H7 (cell line): Measurements from ENCODE around the gene DLL3. TPM values are rescaled to one million over a fixed set of nuclear protein-coding genes. Genes with fewer than 3 reads are reported as not detected.
"Not testable (repeated sequence)": the region's sequence is repeated elsewhere in the genome, so short reads cannot be mapped to it uniquely, and the experiment has no call there.

Experiments
- DNase-seq: peaks from one replicate; pipeline ENCODE4 v3.0.0; 2012
- H3K27me3 ChIP-seq: 2 replicates; pipeline ENCODE4 v1.6.0; 2011; ENCODE audit warnings: mild to moderate bottlenecking, low read length; ENCODE audit not compliant: control insufficient read depth, insufficient read depth
- H3K36me3 ChIP-seq: replicated peaks from 2 replicates; pipeline ENCODE4 v1.5.1; 2011; ENCODE audit warnings: low read length; ENCODE audit not compliant: control insufficient read depth, insufficient read depth
- H3K4me3 ChIP-seq: 2 replicates; pipeline ENCODE4 v1.5.1; 2011; ENCODE audit warnings: low read depth, mild to moderate bottlenecking, control low read depth, low read length, moderate library complexity; ENCODE audit not compliant: insufficient read depth
- total RNA-seq: library from RNA; depleted of rRNA; stranded (reverse); fragments of >200 nt; shearing (Covaris generic); gene quantifications from 2 replicates; pipeline ENCODE4 v1.2.3, GENCODE V29; 2014

DLL3 gene
- total RNA-seq, 1 experiment from 2014 or later = 2.6 TPM

GRCh38 chr19:39475748-39476147 is 23.0 kb upstream of the DLL3 start:
- Histone ChIP-seq H3K4me3 (no peak overlapping the region), H3K36me3 (peaks cover 26% of the 10 kb centered on the region), H3K27me3 (no peaks in the 10 kb centered on the region)
- no peak for DNase-seq

- not testable (repeated sequence) for DNase-seq, H3K27me3 ChIP-seq, H3K4me3 ChIP-seq
- peaks cover 19% of the 10 kb centered on the region for H3K36me3 ChIP-seq
Measured at GRCh38 chr19:39479319-39479801, 19.4 kb upstream of the DLL3 start.

- Histone ChIP-seq H3K36me3 (peaks cover 13% of the 10 kb centered on the region), H3K27me3 (no peaks in the 10 kb centered on the region), H3K4me3 (no peak overlapping the region)
- no peak for DNase-seq
Measured at GRCh38 chr19:39479916-39480315, 18.8 kb upstream of the DLL3 start.

GRCh38 chr19:39480337-39481228 is 18.2 kb upstream of the DLL3 start, which contains the start of gene TIMM50:
TSS of gene TIMM50 (plus strand) at chr19:39480838. CDS start at chr19:39480854, 16 bp downstream.
- Histone ChIP-seq H3K27me3 (no peaks in the 10 kb centered on the region), H3K36me3 (peaks cover 13% of the 10 kb centered on the region), H3K4me3 (peak within 1 kb of the TSS; percentile 99)
- peak; percentile 98 for DNase-seq

- no peak for DNase-seq
Measured at GRCh38 chr19:39481229-39481545, 17.6 kb upstream of the DLL3 start.

GRCh38 chr19:39481676-39482075 is 17.1 kb upstream of the DLL3 start:
- Histone ChIP-seq H3K36me3 (peaks cover 13% of the 10 kb centered on the region), H3K4me3 (peak overlapping the region; percentile 99), H3K27me3 (no peaks in the 10 kb centered on the region)
- no peak for DNase-seq

More at GRCh38 chr19:39481229-39481545, 17.6 kb upstream of the DLL3 start:
- peak overlapping the region; percentile 99 for H3K4me3 ChIP-seq
- H3K27me3 ChIP-seq = no peaks in the 10 kb centered on the region
- peaks cover 13% of the 10 kb centered on the region for H3K36me3 ChIP-seq

GRCh38 chr19:39483141-39483540 is 15.6 kb upstream of the DLL3 start:
- no peak overlapping the region for H3K4me3 ChIP-seq
- DNase-seq = no peak
- peaks cover 19% of the 10 kb centered on the region for H3K36me3 ChIP-seq
- no peaks in the 10 kb centered on the region for H3K27me3 ChIP-seq

GRCh38 chr19:39489756-39490155 is 9.0 kb upstream of the DLL3 start:
- no peak overlapping the region for H3K4me3 ChIP-seq
- no peaks in the 10 kb centered on the region for H3K27me3 ChIP-seq
- DNase-seq = no peak
- H3K36me3 ChIP-seq = peaks cover 36% of the 10 kb centered on the region

GRCh38 chr19:39492225-39492624 is 6.5 kb upstream of the DLL3 start:
- Histone ChIP-seq H3K36me3 (peaks cover 26% of the 10 kb centered on the region), H3K4me3 (no peak overlapping the region), H3K27me3 (no peaks in the 10 kb centered on the region)
- DNase-seq = no peak

GRCh38 chr19:39492788-39493187 is 6.0 kb upstream of the DLL3 start:
- no peak for DNase-seq
- no peaks in the 10 kb centered on the region for H3K27me3 ChIP-seq
- no peak overlapping the region for H3K4me3 ChIP-seq
- H3K36me3 ChIP-seq = peaks cover 26% of the 10 kb centered on the region

- Histone ChIP-seq H3K4me3 (no peak overlapping the region), H3K27me3 (peaks cover 18% of the 10 kb centered on the region), H3K36me3 (peaks cover 10% of the 10 kb centered on the region)
- DNase-seq = no peak
Measured at GRCh38 chr19:39494661-39495060, 4.1 kb upstream of the DLL3 start.

GRCh38 chr19:39496063-39496462 is 2.7 kb upstream of the DLL3 start:
- DNase-seq = no peak
- no peak overlapping the region for H3K4me3 ChIP-seq
- H3K27me3 ChIP-seq = peaks cover 30% of the 10 kb centered on the region
- H3K36me3 ChIP-seq = peaks cover 2% of the 10 kb centered on the region; the same call in 1 of the 2 replicates

- no peak overlapping the region for H3K4me3 ChIP-seq
- no peaks in the 10 kb centered on the region for H3K36me3 ChIP-seq
- peaks cover 43% of the 10 kb centered on the region for H3K27me3 ChIP-seq
- no peak for DNase-seq
Measured at GRCh38 chr19:39497701-39497995, 1.1 kb upstream of the DLL3 start.

GRCh38 chr19:39497996-39498797 is 550 bp upstream of the DLL3 start:
- H3K4me3 ChIP-seq = peak overlapping the region; percentile 59
- DNase-seq = peak; percentile 94
- no peaks in the 10 kb centered on the region for H3K36me3 ChIP-seq
- peaks cover 47% of the 10 kb centered on the region for H3K27me3 ChIP-seq

- Histone ChIP-seq H3K4me3 (no peak overlapping the region), H3K27me3 (peaks cover 64% of the 10 kb centered on the region), H3K36me3 (no peaks in the 10 kb centered on the region)
- no peak for DNase-seq
Measured at GRCh38 chr19:39499932-39500331, 1.2 kb downstream of the DLL3 start.
